ENCODE results near the gene SLC2A5.
"Not testable (repeated sequence)": the region's sequence is repeated elsewhere in the genome, so short reads cannot be mapped to it uniquely, and the experiment has no call there.

The SLC2A5 gene

DNA sequence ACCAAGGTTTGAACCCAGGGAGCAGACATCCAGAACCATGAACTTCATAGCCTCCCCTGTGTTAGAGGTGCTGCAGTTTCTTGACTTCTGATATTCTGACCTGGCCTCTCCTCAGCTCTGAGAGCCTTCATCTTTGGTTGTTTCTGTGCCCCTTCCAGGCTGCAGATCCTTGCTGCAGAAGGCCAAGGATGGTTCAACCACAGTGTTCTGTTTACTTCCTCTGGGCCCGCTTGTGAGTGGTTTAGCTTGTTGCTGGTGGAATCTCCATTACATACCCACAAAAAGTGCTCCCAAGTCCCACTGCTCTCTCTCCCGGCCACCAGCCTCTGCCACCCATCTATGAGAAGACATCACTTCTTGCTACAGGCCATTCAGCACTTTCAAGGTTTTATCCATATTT lies 34.2 kb downstream of the SLC2A5 start:
- DNase-seq (ENCODE audit: low read depth): no peak

DNA sequence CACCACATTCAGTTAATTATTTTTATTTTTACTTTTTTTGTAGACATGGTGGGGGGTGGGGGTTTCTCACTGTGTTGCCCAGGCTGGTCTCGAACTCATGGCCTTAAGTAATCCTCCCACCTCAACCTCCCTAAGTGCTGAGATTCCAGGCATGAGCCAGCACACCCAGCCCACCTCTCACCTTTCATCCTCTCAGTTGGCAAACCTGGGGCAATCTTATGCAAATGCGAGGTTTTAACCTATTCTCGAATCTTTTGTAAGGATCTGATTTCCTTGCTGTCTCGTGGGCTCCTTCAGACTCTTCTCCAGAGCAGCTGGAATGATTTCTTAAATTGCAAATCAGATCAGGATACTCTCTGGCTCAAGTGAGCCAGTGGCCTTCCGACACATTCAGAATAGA lies 36.1 kb downstream of the SLC2A5 start:
- DNase-seq (ENCODE audit: low read depth): no peak

DNA sequence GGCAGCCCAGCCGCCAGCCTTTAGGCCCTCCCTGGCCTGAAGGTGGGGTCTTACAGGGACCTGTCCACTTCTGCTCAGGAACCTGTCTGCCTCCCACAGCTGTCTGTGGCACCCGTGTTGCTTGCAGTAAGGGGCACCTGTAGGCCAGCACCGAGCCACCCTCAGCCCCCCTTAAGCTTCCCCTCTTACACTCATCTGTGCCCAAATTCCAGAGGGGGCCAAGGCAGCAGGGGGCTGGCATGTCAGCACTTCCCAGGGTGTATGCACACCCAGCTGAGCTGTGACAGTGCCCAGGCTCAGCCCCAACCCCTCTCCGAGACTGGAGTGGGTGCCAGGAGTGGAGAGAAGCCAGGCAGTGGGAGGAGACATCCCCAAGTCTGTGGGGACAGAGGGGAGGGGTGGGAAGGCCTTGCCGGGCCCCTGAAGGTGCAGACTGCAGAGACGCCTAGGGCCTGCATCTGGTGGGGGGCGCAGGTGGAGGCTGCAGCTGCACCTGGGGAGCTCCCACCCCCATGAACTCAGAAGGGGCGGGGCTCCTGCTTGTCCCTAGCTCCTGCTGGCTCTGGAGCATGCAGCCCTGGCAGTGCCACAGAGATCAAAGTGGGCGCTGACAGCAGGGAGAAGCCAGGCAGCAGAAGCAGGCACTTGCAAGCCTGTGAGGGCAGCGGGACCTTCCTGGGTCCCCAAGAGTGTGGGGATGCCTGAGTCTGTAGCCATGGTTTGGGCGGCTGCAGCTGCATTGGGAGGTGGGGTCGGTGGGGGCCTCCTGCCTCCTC lies 37.8 kb downstream of the SLC2A5 start:
- DNase-seq (ENCODE audit: low read depth): no peak

DNA sequence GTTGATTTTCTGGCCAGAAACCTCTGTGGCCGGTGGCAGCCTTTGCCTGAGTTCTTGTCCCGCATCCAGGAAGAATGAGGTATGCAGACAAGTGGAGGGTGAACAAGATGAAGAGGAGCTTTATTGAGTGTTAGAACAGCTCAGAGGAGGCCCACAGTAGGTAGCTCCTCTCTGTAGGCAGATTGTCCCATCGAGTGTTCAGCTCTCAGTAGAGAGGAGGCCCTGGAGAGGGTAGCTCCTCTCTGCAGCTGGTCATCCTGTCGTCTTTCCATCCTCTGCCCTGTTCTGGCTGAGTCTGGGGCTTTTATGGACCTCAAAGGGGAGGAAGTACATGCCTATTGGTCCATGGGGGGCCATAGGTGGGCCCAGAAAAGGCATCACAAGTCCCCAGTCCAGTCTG lies 38.4 kb downstream of the SLC2A5 start:
- not testable (repeated sequence) for DNase-seq (ENCODE audit: low read depth)

DNA sequence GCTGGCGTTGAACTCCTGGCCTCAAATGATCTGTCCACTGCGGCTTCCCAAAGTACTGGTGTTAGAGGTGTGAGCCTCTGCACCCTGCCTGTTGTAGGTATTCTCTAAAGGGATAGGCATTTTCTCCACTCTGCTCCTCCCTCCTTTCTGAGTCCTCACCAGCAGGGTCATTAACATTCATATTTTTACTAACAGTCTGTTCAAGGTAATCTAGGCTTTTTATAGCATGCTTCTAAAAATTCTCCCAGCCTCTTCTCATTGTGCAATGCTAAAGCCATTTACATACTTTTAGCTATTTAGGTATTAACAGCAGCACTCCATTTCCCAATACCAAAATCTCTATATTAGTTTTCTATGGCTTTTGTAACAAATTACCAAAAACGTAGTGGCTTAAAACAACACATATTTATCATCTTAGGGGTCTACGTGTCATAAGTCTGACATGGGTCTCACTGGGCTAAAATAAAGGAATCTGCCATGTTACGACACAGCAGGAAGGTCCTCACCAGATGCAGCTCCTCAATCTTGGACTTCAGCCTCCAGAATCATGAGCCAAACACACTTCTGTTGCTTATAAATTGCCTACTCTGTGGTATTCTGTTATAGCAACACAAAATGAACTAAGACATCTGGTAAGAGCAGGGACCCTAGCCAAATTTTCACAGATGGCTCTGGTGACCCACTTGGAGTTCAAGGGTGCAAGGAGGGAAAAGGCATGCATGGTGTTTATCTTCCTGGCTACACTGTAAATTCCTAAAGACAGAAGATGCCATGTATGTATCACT lies 40.3 kb downstream of the SLC2A5 start:
- no peak for DNase-seq (ENCODE audit: low read depth)

DNA sequence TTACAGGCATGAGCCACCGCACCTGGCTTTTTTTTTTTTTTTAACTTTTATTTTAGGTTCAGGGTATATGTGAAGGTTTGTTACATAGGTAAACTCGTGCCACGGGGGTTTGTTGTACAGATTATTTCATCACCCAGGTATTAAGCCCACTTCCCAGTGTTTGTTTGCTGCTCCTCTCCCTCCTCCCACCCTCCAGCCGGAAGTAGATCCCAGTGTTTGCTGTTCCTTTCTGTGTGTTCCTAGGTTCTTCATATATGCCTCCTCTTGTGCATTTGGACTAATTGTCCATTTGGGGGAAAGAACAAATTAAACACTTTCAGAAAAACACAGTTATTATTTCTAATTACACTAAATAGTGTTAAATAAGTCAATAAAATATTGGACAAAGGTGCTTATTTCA lies 42.1 kb downstream of the SLC2A5 start:
- no peak for DNase-seq (ENCODE audit: low read depth)

DNA sequence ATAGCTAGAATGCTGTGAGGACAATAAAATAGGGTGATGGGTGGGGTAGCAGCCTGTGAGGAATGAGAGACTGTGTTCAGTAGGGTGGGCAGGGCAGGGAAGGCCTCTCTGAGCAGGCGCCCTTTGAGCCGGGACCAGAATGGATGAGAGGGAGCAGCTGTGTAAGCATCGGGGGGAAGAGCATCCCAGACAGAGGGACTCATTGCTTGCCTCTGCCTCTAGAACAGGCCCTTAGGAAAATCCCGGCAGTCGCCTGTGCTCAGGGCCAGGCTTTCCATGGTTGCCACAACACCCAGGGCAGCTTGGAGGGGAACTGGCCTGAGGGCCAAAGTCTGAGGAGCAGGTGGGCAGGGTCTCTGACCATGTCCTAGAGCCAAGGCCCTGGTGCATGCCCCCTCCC lies 44.0 kb downstream of the SLC2A5 start:
- DNase-seq (ENCODE audit: low read depth): no peak

DNA sequence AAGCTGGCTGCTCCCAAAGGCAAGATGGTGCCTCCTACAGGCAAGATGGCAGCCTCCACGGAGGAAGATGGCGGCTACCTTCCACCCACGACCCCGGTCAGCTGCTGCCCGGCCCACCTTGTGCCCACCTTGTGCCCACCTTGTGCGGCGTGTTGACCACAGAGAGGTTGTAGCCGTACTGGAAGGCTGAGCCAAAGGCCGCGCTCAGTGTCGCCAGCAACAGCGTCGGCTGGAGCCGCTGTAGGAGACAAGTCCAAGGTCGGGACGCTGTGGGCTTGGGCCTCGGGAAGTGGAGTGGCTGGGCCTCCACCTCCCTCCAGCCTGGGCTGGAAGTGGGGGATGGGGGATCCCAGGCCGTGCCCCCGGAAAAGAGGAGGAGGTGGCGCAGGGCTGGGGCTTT lies 44.6 kb downstream of the SLC2A5 start:
- no peak for DNase-seq (ENCODE audit: low read depth)

DNA sequence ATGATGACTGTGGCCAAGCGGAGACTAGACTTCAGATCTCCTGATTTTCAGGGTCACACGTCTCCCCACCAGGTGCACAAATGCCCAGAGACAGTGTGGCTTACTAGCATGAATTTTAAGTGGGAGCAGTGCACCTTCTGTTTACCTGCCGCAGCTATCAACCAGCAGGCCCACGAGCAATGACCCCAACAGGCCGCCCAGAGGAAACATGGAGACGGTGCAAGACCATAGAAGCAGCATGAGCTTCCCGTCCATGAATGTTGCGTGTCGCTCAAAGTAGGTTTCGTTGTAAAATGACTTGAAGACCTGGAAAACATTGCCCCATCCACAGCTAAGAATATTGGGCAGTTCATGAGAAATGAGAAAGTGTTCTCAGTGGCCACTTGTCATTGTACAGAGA lies 46.7 kb downstream of the SLC2A5 start:
- no peak for DNase-seq (ENCODE audit: low read depth)

DNA sequence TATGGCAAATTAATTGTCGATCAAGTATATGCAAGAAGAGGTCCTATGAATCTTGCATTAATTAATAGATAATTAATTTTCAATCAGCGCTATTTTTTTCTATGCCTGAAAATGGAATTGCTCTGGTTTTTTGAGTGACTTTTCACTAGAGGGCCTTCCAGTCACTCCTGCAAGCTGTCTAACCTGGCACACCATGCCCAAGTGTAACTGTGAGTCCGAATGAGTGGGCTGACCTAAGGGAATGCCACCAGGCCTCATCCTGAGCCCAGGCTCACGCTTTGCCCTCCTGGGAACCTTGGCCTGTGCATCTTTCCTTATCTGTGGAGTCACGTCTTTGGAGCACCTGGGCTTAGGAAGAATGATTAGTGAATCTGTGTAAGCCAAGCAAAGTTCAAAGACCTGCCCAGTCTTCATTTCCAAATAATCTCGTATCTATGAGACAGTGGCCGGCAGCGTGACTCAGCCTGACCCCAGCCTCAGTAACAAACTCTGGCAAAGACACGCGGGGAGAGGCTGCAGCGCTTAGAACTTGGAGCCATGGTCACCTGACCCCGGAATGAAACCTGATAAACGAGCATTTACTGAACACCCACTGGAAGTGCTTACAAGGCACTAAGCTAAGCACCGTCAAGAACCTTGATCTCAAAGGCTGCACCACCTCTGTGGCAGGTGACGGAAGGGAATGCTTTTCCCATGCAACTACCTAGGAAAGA lies 47.3 kb downstream of the SLC2A5 start:
- DNase-seq (ENCODE audit: low read depth): not testable (repeated sequence)

DNA sequence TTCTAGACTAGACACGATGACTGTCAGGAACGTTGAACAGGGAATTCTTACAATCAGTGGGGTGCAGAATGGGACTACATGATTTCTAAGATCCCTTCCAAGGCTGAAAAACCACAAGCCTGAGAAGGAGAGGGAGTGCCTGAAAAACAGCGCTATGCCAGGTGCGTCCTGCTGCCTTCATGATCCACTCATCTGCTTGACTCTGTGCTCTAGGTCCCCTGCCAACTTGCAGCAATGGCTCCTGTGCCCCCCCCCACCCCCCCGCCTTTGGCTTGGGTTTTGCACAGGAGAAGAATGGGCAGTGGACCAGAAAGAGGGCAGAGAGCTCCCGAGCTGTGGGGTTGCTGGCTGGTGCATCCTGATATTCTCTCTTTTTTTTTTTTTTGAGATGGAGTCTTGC lies 49.1 kb downstream of the SLC2A5 start:
- DNase-seq (ENCODE audit: low read depth): no peak

DNA sequence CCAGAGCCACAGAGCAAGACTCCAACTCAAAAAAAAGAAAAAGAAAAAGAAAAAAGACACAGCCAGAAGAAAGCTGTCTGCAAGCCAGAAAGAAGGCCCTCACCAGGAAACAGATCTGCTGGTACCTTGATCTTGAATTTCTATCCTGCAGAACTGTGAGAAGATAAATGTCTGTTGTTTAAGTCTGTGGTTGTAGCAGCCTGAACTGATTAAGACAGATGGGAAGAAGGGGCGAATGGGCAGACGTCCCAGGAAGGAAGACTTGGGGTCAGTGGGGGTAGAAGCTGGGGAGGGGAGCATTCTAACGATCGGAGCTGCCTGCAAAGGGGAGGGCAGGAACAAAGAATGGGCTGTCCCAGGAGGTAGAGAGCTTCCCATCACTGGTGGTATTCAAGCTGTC lies 49.5 kb downstream of the SLC2A5 start:
- no peak for DNase-seq (ENCODE audit: low read depth)

DNA sequence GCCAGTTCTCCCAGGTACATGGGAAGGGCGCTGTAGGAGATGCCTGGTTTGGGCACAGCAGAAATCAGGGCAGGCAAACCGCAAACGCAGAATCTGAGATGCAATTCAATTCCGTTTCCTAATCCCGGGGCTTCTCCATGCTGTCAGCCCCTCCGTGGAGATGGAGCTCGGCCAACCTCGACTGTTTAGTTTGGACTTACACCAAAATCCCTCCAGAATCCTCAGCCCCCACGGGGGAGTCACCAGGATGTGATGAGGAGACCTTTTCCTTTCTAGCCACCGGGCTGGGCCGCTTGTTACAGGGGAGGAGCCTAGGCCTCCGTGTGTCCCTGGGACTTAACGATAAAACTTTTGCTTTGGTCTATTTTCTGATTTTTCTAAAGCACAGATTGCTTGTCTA lies 51.1 kb downstream of the SLC2A5 start:
- no peak for DNase-seq (ENCODE audit: low read depth)

DNA sequence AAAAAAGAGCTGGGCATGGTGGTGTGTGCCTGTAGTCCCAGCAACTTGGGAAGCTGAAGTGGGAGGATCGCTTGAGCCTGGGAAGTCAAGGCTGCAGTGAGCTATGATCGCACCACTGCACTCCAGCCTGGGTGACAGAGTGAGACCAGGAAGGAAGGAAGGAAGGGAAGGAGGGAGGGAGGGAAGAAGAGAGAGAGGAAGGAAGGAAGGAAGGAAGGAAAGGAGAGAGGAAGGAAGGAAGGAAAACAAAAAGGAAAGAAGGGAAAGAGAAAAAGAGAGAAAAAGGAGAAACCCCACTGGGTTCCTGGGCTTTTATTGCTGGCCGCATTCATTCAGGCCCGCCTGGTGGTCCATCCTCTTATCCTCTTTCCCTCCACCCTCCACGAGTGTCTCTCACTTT lies 53.0 kb downstream of the SLC2A5 start:
- DNase-seq (ENCODE audit: low read depth): no peak

DNA sequence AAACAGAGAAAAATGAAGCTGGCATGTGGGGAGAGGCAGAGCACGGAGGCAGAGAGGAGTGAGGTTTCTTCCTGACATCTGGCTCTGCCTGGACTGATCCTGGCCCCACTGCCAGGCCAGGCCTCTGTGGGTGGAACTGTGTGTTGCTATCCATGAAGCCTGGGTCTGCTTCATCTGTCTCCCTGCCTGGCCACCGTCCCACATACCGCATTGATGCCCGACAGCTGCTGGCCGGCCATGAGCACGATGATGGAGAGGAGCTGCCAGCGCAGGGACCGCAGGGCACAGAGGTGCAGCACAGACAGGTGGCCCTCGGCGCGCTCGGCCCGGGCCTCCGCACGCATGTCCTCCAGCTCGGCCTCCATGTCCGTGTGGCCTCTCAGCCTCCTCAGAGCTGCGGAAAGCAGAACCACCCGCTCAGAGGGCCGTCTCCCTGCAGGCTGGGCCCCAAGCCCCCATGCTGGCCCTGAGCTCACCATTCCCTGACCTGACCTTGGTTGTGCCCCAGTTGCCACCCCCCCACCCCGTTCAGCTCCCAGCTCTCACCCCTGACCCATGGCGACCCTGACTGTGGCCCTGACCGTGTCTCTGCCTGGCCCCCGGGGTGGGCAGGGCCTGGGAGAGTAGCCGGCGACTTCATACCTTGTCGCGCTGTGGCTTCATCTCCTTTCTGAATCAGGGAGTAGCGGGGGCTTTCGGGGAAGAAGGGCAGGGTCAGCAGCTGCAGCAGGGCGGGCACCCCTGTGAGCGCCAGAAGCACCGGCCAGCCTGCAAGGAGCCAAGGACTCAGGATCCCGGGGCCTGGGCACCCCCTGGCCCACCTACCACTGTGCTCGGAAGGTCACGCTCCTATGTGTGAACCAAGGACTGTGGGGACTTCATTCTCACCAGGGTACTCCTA lies 54.7 kb downstream of the SLC2A5 start:
- no peak for DNase-seq (ENCODE audit: low read depth)

DNA sequence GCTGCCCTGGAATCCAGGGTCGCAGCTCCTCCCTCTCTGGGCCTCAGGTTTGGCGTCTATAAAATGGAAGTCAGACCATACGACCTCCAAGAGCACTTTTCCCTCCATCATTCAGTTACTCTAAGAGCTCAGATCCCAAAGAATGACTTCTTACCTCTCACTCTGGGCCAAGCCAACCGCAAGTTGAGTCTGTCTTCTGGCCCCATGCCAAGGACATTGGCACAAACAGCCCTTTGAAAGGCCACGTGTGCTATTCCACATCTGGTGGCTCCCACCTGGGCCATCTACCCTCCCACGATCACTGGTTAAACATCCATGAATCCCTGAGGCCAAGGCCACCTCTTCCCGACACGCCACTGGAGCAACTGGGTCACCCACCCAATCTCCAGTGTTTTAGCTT lies 55.6 kb downstream of the SLC2A5 start:
- no peak for DNase-seq (ENCODE audit: low read depth)

DNA sequence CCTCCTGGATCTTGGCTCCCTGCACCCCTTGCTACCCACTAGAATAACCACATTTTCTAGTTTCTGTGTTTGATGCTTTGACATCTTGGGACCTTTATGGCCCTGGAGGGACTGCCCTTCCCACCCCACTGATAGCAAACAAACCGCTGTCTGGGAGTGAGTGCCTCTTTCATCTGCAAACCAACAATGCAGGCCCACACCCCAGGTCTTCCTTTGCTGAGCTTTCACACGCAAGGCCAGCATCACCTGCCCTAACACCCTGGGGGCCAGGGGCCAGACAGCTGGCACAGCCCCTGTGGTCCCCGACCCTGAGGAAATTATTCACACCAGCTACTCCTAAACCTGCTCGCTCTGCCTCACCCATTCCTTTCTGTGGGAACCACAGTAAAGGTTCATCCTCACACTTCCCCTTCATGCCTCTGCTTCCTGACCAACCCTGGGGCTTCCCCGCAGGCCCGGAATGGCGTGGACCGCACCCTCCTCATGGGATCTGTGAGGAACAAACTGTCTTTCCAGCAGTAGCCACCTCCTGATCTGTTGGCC lies 58.6 kb downstream of the SLC2A5 start:
- DNase-seq (ENCODE audit: low read depth): no peak

DNA sequence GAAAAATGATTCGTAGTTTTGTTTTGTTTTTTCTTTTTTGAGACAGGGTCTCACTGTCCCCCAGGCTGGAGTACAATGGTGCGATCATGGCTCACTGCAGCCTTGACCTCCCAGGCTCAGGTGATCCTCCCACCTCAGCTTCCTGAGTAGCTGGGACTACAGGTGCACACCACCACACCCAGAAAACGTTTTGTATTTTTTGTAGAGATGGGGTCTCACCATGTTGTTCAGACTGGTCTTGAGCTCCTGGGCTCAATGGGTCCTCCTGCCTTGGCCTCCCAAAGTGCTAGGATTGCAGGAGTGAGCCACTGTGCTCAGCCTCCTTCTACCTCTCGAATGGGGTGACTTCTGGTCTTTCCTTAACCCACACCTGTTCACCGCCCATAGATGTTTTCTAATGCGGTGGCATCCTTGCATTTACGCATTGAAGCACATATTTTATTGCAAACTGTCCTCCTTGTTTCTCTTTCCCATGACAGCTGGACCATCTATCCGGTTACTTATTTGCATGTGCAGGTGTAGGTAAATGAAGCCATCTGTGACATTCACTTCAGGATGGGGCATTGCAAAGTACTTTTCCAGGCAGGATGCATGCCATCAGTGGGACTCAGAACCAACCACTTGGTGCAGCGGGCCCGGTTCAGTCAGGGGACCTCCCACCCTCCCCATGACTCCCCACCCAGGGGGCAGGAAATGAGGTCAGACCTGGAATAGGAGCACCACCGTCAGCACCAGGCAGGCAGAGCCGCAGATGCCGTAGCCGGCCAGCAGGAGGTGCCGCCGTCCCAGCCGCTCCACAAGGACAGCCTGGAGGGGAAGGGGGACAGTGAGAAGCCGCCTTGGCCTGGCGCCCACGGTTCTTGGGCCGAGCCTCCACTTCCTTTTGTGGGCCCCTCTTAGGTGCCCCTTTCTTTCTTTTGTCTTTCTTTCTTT lies 59.7 kb downstream of the SLC2A5 start:
- peak; percentile 11 for DNase-seq (ENCODE audit: low read depth)

DNA sequence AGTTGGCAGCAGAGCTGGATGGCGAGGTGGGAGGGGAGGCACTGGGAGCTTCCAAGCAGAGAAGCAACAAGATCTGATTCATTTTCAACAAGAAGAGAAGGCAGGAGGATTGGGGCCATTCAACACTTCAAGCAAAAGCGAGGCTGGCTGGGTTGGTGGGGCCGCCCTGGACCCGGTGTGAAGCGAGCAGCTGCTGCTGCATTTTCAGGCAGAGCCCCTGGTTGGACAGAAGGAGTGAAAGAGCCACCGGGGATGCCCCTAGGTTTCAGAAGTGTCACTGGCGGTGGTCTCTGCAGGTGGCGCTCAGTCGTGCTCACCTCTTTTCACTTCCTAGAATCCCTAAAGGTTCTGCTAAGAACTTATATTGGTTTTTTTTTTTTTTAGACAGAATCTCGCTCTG lies 61.2 kb downstream of the SLC2A5 start:
- no peak for DNase-seq (ENCODE audit: low read depth)

DNA sequence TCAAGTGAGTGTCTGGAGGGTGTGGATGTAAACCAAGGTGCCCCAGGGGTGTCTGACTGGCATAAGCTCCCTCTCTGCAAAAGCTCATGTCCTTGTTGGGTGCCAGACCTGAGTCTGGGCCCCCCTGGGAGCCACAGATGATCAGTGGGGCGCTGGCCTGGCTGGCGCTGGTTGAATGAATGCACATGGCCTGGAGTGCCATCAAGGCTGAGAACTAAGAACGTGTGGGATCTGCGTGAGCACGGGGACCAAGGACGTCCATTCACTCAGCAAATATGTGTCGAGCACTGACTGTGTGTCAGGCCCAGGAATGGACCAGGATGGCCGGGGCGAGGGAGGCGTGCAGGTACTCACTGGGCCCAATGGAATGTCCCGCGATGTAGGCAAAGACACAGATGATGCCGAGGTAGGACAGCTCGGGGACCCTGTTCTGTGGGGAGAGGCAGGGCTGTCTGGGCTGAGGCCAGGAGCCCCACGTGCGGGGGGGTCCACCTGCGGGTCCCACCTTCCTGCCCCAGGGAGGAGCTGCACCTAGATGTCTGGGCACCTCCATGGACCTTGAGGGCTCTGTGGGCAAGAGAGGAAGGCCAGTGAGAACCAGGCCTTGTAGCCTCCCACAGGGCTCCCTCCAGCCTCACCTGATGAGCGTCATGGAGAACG lies 62.3 kb downstream of the SLC2A5 start:
- no peak for DNase-seq (ENCODE audit: low read depth)

Measured in stimulated activated CD8-positive, alpha-beta memory T cell treated with anti-CD3 and anti-CD28 coated beads, Interleukin-4, amount 100 ng/mL, for 24 hours (primary cell).